OCI-LY1 (cell line): ENCODE results near the gene CTNNA3.
"Not testable (repeated sequence)": the region's sequence is repeated elsewhere in the genome, so short reads cannot be mapped to it uniquely, and the experiment has no call there.

Experiments used
- EZH2 ChIP-seq: fragments of 200-600 bp; sonication (generic), shearing (Covaris generic); IDR thresholded peaks from 2 replicates; pipeline ENCODE4 v1.8.0; 2017; ENCODE audit warnings: borderline replicate concordance, mixed run types, mild to moderate bottlenecking, antibody characterized with exemption, low read length, moderate library complexity, mixed read lengths
- TF ChIP-seq, protein P1 (sequence below): fragments of 200-600 bp; sonication (generic), shearing (Covaris generic); IDR thresholded peaks from 2 replicates; pipeline ENCODE4 v1.5.1; 2017; ENCODE audit warnings: mild to moderate bottlenecking, antibody characterized with exemption, low read length, moderate library complexity, mixed read lengths

DNA sequence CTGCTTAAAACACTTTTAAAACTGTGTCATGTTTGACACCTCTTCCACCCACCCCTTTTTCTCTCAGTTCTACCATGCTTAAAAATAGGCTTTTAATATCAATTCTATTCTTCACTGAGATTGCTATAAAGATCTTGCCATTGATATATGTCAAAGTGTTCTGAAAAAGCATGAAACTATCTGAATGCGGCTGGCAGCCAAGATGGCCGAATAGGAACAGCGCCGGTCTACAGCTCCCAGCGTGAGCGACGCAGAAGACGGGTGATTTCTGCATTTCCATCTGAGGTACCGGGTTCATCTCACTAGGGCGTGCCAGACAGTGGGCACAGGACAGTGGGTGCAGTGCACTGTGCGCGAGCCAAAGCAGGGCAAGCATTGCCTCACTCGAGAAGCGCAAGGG, 137.7 kb downstream of the CTNNA3 start:
- TF ChIP-seq, protein P1, sequence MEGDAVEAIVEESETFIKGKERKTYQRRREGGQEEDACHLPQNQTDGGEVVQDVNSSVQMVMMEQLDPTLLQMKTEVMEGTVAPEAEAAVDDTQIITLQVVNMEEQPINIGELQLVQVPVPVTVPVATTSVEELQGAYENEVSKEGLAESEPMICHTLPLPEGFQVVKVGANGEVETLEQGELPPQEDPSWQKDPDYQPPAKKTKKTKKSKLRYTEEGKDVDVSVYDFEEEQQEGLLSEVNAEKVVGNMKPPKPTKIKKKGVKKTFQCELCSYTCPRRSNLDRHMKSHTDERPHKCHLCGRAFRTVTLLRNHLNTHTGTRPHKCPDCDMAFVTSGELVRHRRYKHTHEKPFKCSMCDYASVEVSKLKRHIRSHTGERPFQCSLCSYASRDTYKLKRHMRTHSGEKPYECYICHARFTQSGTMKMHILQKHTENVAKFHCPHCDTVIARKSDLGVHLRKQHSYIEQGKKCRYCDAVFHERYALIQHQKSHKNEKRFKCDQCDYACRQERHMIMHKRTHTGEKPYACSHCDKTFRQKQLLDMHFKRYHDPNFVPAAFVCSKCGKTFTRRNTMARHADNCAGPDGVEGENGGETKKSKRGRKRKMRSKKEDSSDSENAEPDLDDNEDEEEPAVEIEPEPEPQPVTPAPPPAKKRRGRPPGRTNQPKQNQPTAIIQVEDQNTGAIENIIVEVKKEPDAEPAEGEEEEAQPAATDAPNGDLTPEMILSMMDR: not testable (repeated sequence)
- not testable (repeated sequence) for TF ChIP-seq EZH2
